HepG2 (cell line): ENCODE measurements around the gene ALS2. TPM values are rescaled to one million over a fixed set of nuclear protein-coding genes. Genes with fewer than 3 reads are reported as not detected.

Experiments
- ATAC-seq: fragments of 200-7000 bp; cut with Tn5 transposase; 3 replicates; pipeline ENCODE4 v1.9.1; 2020; ENCODE audit warnings: mild to moderate bottlenecking, moderate library complexity
- BruUV-seq: library from RNA; stranded (reverse); fragments of 400-500 nt; replicated peaks from 2 replicates; lab custom pipeline; 2021; lab: Mats Ljungman, UMichigan
- CTCF ChIA-PET: fragments of 300-600 bp; formaldehyde crosslinking; extraction: SDS; loops from one replicate; lab custom pipeline; 2021; ENCODE audit warnings: low total read pairs, inconsistent platforms, low intra/inter-chr PET ratio; lab: Yijun Ruan, JAX
- POLR2A ChIA-PET: fragments of 350-600 bp; sonication (Branson Sonifier 250); formaldehyde crosslinking; loops from one replicate; lab custom pipeline; 2020; ENCODE audit warnings: antibody characterized with exemption, inconsistent platforms; lab: Yijun Ruan, JAX
- DNase-seq: peaks from one replicate; pipeline ENCODE4 v3.0.0-alpha.2; 2015; ENCODE audit warnings: low spot score
- FAIRE-seq: peaks from 3 replicates; lab custom pipeline; 2011; peaks lifted over from hg19 to GRCh38; lab: Jason Lieb, UNC
- H2AFZ ChIP-seq: one replicate; pipeline ENCODE4 v1.6.1; 2011; ENCODE audit warnings: low read length, inconsistent platforms
- H3K27ac ChIP-seq: fragments of 300-600 bp; 3 replicates; pipeline ENCODE4 v1.8.0; 2011; ENCODE audit warnings: mixed run types, mild to moderate bottlenecking, mixed read lengths, low read length, inconsistent platforms; ENCODE audit not compliant: insufficient read depth; ENCODE audit errors: extremely low read length
- H3K27me3 ChIP-seq, 2 experiments: fragments of 200-600 bp in 1 of 2; 2 replicates in 1 of 2; 3 replicates in 1 of 2; pipeline versions ENCODE4 v1.6.0 to v1.8.0; 2011; ENCODE audit warnings: low read length in 2 of 2, mild to moderate bottlenecking in 2 of 2, moderate library complexity in 2 of 2, inconsistent platforms in 1 of 2; ENCODE audit not compliant: insufficient read depth in 2 of 2, control insufficient read depth in 1 of 2
- H3K36me3 ChIP-seq, 2 experiments: fragments of 200-600 bp in 1 of 2; replicated peaks in 1 of 2; 2 replicates in 1 of 2; 3 replicates in 1 of 2; pipeline versions ENCODE4 v1.5.1 to v1.8.0; 2011; ENCODE audit warnings: low read length in 2 of 2, inconsistent platforms in 1 of 2; ENCODE audit not compliant: insufficient read depth in 2 of 2, control insufficient read depth in 1 of 2
- H3K4me1 ChIP-seq: 2 replicates; pipeline ENCODE4 v1.5.1; 2012; ENCODE audit warnings: low read length, inconsistent platforms; ENCODE audit not compliant: insufficient read depth
- H3K4me2 ChIP-seq: 2 replicates; pipeline ENCODE4 v1.6.0; 2011; ENCODE audit warnings: low read depth, low read length, inconsistent platforms
- H3K4me3 ChIP-seq, 3 experiments: fragments of 200-600 bp in 1 of 3; sonication (generic), shearing (Covaris generic) in 1 of 3; replicated peaks in 1 of 3; 2 replicates each; pipeline ENCODE4 v1.5.1; 2011 to 2016; ENCODE audit warnings: low read length in 3 of 3, inconsistent platforms in 2 of 3, low read depth in 2 of 3, mild to moderate bottlenecking in 2 of 3, control low read depth in 1 of 3, mixed read lengths in 1 of 3; ENCODE audit not compliant: insufficient read depth in 1 of 3
- H3K79me2 ChIP-seq: one replicate; pipeline ENCODE4 v1.6.1; 2011; ENCODE audit warnings: low read length, inconsistent platforms; ENCODE audit not compliant: insufficient read depth
- H3K9ac ChIP-seq: 2 replicates; pipeline ENCODE4 v1.6.0; 2011; ENCODE audit warnings: mild to moderate bottlenecking, low read depth, low read length, inconsistent platforms; ENCODE audit not compliant: insufficient read depth
- H3K9me3 ChIP-seq: 2 replicates; pipeline ENCODE4 v1.5.1; 2012; ENCODE audit warnings: mild to moderate bottlenecking, low read length
- H4K20me1 ChIP-seq: 2 replicates; pipeline ENCODE4 v1.6.0; 2011; ENCODE audit warnings: inconsistent platforms, mild to moderate bottlenecking, low read length, moderate library complexity; ENCODE audit not compliant: insufficient read depth
- GATAD2A ChIP-seq: IDR thresholded peaks from 2 replicates; pipeline ENCODE4 v1.6.1; 2016
- GZF1 ChIP-seq: sonication (generic); formaldehyde crosslinking; IDR thresholded peaks from 2 replicates; pipeline ENCODE4 v1.5.1; 2020; ENCODE audit warnings: mild to moderate bottlenecking, missing genetic modification reagents
- KDM4B ChIP-seq: sonication (generic); formaldehyde crosslinking; IDR thresholded peaks from 2 replicates; pipeline ENCODE4 v1.4.0; 2020; ENCODE audit warnings: missing genetic modification reagents
- NR2F1 ChIP-seq, 2 experiments: fragments of 450-650 bp in 1 of 2; formaldehyde crosslinking in 1 of 2; IDR thresholded peaks; 2 replicates each; pipeline versions ENCODE4 v1.5.0 to v1.6.1; 2016 to 2020; ENCODE audit warnings: mild to moderate bottlenecking in 1 of 2, missing compliant biosample characterization in 1 of 2, missing genetic modification reagents in 1 of 2, moderate library complexity in 1 of 2
- PHF20 ChIP-seq: sonication (generic); formaldehyde crosslinking; IDR thresholded peaks from 2 replicates; pipeline ENCODE4 v1.5.0; 2020; ENCODE audit warnings: mild to moderate bottlenecking, missing genetic modification reagents
- REPIN1 ChIP-seq: sonication (generic); formaldehyde crosslinking; IDR thresholded peaks from 2 replicates; pipeline ENCODE4 v1.8.0; 2022; ENCODE audit warnings: missing genetic modification reagents, low read depth, mild to moderate bottlenecking, borderline replicate concordance
- TGIF2 ChIP-seq: IDR thresholded peaks from 2 replicates; pipeline ENCODE4 v1.6.1; 2016; ENCODE audit warnings: control low read depth, missing compliant biosample characterization
- ZNF30 ChIP-seq: sonication (generic); formaldehyde crosslinking; IDR thresholded peaks from 2 replicates; pipeline ENCODE4 v1.5.0; 2020; ENCODE audit warnings: mild to moderate bottlenecking, missing genetic modification reagents
- ZNF850 ChIP-seq: sonication (generic); formaldehyde crosslinking; conservative IDR thresholded peaks from 2 replicates; pipeline ENCODE4 v1.9.0; 2021; ENCODE audit warnings: mild to moderate bottlenecking, missing genetic modification reagents
- ZSCAN25 ChIP-seq: sonication (generic); formaldehyde crosslinking; IDR thresholded peaks from 2 replicates; pipeline ENCODE4 v1.8.0; 2022; ENCODE audit warnings: mild to moderate bottlenecking, missing genetic modification reagents
- in situ Hi-C: cut with HindIII; loops from 2 replicates; pipeline ENCODE4 v1.10.0; 2017; ENCODE audit warnings: low pct_unique_long_range_greater_than_20kb; ENCODE audit not compliant: extremely low pct_ligation_motif_present
- intact Hi-C: fragments of 100-400 bp; cut with micrococcal nuclease; formaldehyde crosslinking; loops from one replicate; pipeline ENCODE4 v1.10.0; 2022; ENCODE audit not compliant: unreplicated experiment
- polyA plus RNA-seq, 8 experiments: library from polyadenylated mRNA; depleted of rRNA in 3 of 8; stranded (reverse) in 7 of 8; unstranded in 1 of 8; fragments of >200 nt; fragmentation: Illumina TruSeq in 4 of 8; extraction: Trizol in 4 of 8; gene quantifications; 2 replicates each; pipeline versions ENCODE4 v1.2.1 to v1.2.3, GENCODE V29; 2011 to 2016; ENCODE audit warnings: low read depth in 4 of 8, missing spikeins in 1 of 8, mixed read lengths in 1 of 8; ENCODE audit not compliant: insufficient read depth in 1 of 8
- total RNA-seq, 5 experiments: library from RNA; depleted of rRNA; stranded (reverse); fragments of >200 nt; fragmentation: Illumina TruSeq; extraction: Trizol; gene quantifications; 2 replicates each; pipeline ENCODE4 v1.2.3, GENCODE V29; 2016; ENCODE audit warnings: low read depth in 1 of 5
- TF ChIP-seq, protein P1 (sequence below): sonication (generic); formaldehyde crosslinking; IDR thresholded peaks from 2 replicates; pipeline ENCODE4 v1.4.0; 2020; ENCODE audit warnings: mild to moderate bottlenecking, missing genetic modification reagents, borderline replicate concordance
- TF ChIP-seq, protein P2 (sequence below): sonication (generic); formaldehyde crosslinking; IDR thresholded peaks from 2 replicates; pipeline ENCODE4 v1.4.0; 2020; ENCODE audit warnings: mild to moderate bottlenecking, missing genetic modification reagents
- TF ChIP-seq, protein P3 (sequence below): sonication (generic); formaldehyde crosslinking; IDR thresholded peaks from 2 replicates; pipeline ENCODE4 v1.4.0; 2020; ENCODE audit warnings: missing genetic modification reagents

The ALS2 gene
- total and polyA plus RNA-seq, 2 of the 13 experiments (the other 11 are each of a cell fraction or from before 2014, with no cell fraction given) = 12.7 to 19.3 TPM

DNA sequence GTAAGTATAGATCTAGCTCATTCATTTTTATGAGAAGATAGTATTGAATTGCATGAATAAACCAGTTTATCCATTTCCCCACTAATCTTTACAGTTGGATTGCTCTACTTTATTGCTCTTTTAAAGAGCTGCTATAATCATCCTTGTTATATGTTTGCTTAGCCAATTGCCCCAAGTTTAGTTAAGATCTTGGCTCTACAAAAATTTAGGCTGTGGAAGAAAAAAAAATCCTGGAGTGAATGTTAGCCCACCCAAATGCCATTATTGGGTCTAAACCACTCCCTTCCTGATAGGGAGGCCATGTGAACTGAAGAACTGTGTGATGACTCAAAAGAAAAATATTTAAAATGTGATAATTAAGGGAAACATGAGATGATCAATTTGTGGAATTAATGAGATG lies 2.9 kb downstream of the ALS2 start:
- BruUV-seq = no TSS peak
- DNase-seq (no peak), ATAC-seq (no peak), FAIRE-seq (no peak)
- Histone ChIP-seq H3K27me3 (no peaks in the 10 kb centered on the region; a peak in 1 of 5 replicates), H3K79me2 (peaks cover 71% of the 10 kb centered on the region), H3K4me3 (no peak overlapping the region), H3K4me1 (peaks cover 55% of the 10 kb centered on the region), H3K27ac (no peak overlapping the region), H3K36me3 (no peaks in the 10 kb centered on the region; a peak in 1 of 5 replicates), H2AFZ (no peak overlapping the region), H3K9me3 (no peaks in the 10 kb centered on the region), H3K9ac (no peak overlapping the region), H3K4me2 (peak overlapping the region; percentile 77), H4K20me1 (no peaks in the 10 kb centered on the region)
- no peak for TF ChIP-seq ZSCAN25 (CRISPR knock-in tag)
- TF ChIP-seq, protein P1, sequence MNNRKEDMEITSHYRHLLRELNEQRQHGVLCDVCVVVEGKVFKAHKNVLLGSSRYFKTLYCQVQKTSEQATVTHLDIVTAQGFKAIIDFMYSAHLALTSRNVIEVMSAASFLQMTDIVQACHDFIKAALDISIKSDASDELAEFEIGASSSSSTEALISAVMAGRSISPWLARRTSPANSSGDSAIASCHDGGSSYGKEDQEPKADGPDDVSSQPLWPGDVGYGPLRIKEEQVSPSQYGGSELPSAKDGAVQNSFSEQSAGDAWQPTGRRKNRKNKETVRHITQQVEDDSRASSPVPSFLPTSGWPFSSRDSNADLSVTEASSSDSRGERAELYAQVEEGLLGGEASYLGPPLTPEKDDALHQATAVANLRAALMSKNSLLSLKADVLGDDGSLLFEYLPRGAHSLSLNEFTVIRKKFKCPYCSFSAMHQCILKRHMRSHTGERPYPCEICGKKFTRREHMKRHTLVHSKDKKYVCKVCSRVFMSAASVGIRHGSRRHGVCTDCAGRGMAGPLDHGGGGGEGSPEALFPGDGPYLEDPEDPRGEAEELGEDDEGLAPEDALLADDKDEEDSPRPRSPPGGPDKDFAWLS = no peak
- TF ChIP-seq, protein P2, sequence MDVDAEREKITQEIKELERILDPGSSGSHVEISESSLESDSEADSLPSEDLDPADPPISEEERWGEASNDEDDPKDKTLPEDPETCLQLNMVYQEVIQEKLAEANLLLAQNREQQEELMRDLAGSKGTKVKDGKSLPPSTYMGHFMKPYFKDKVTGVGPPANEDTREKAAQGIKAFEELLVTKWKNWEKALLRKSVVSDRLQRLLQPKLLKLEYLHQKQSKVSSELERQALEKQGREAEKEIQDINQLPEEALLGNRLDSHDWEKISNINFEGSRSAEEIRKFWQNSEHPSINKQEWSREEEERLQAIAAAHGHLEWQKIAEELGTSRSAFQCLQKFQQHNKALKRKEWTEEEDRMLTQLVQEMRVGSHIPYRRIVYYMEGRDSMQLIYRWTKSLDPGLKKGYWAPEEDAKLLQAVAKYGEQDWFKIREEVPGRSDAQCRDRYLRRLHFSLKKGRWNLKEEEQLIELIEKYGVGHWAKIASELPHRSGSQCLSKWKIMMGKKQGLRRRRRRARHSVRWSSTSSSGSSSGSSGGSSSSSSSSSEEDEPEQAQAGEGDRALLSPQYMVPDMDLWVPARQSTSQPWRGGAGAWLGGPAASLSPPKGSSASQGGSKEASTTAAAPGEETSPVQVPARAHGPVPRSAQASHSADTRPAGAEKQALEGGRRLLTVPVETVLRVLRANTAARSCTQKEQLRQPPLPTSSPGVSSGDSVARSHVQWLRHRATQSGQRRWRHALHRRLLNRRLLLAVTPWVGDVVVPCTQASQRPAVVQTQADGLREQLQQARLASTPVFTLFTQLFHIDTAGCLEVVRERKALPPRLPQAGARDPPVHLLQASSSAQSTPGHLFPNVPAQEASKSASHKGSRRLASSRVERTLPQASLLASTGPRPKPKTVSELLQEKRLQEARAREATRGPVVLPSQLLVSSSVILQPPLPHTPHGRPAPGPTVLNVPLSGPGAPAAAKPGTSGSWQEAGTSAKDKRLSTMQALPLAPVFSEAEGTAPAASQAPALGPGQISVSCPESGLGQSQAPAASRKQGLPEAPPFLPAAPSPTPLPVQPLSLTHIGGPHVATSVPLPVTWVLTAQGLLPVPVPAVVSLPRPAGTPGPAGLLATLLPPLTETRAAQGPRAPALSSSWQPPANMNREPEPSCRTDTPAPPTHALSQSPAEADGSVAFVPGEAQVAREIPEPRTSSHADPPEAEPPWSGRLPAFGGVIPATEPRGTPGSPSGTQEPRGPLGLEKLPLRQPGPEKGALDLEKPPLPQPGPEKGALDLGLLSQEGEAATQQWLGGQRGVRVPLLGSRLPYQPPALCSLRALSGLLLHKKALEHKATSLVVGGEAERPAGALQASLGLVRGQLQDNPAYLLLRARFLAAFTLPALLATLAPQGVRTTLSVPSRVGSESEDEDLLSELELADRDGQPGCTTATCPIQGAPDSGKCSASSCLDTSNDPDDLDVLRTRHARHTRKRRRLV = no peak
- TF ChIP-seq, protein P3, sequence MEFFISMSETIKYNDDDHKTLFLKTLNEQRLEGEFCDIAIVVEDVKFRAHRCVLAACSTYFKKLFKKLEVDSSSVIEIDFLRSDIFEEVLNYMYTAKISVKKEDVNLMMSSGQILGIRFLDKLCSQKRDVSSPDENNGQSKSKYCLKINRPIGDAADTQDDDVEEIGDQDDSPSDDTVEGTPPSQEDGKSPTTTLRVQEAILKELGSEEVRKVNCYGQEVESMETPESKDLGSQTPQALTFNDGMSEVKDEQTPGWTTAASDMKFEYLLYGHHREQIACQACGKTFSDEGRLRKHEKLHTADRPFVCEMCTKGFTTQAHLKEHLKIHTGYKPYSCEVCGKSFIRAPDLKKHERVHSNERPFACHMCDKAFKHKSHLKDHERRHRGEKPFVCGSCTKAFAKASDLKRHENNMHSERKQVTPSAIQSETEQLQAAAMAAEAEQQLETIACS (CRISPR knock-in tag) = no peak
- no peak for TF ChIP-seq TGIF2 (CRISPR knock-in tag)
- TF ChIP-seq REPIN1 = no peak
- no peak for TF ChIP-seq GATAD2A (CRISPR knock-in tag)
- no peak for TF ChIP-seq ZNF850 (CRISPR knock-in tag)
- TF ChIP-seq KDM4B = no peak
- no peak for TF ChIP-seq GZF1 (CRISPR knock-in tag)
- TF ChIP-seq ZNF30 (CRISPR knock-in tag) = no peak
- TF ChIP-seq PHF20 = no peak
- TF ChIP-seq NR2F1 (CRISPR knock-in tag; IDR thresholded peaks at IDR 0.05) = no peak
- CTCF ChIA-PET = no interaction called here
- in situ Hi-C loops = no loop called here
- intact Hi-C loops = no loop called here
- POLR2A ChIA-PET = no interaction called here
